H1 (cell line): ENCODE results near the gene FOXG1. TPM values are rescaled to one million over a fixed set of nuclear protein-coding genes. Genes with fewer than 3 reads are reported as not detected.

Source experiments
- CTCF ChIA-PET: fragments of 300-600 bp; sonication (Branson Sonifier 250); formaldehyde crosslinking; loops from one replicate; lab custom pipeline; 2021; ENCODE audit not compliant: partially characterized antibody; lab: Charles Lee
- POLR2A ChIA-PET: fragments of 300-600 bp; sonication (Branson Sonifier 250); formaldehyde crosslinking; loops from one replicate; lab custom pipeline; 2021; ENCODE audit warnings: inconsistent platforms; ENCODE audit not compliant: partially characterized antibody; lab: Charles Lee
- DNase-seq, 2 experiments: peaks; one replicate each; pipeline versions ENCODE4 v3.0.0 to v3.0.0-alpha.2; 2010 to 2022; ENCODE audit warnings: low spot score in 2 of 2, low read depth in 1 of 2, mixed read lengths in 1 of 2
- FAIRE-seq: peaks from 2 replicates; lab custom pipeline; 2011; peaks lifted over from hg19 to GRCh38; lab: Jason Lieb, UNC
- H2AFZ ChIP-seq: 2 replicates; pipeline ENCODE4 v1.8.1; 2012; ENCODE audit warnings: low read length, inconsistent platforms
- H2AK5ac ChIP-seq: 2 replicates; pipeline ENCODE4 v1.6.1; 2013; ENCODE audit warnings: low read depth, low read length
- H2BK120ac ChIP-seq: replicated peaks from 2 replicates; pipeline ENCODE3; 2013; ENCODE audit warnings: low read depth, low read length, inconsistent platforms
- H2BK12ac ChIP-seq: 2 replicates; pipeline ENCODE4 v1.6.1; 2013; ENCODE audit warnings: low read depth, low read length
- H2BK15ac ChIP-seq: 2 replicates; pipeline ENCODE4 v1.6.1; 2013; ENCODE audit warnings: low read length
- H2BK20ac ChIP-seq: 2 replicates; pipeline ENCODE4 v1.6.1; 2013; ENCODE audit warnings: low read length
- H2BK5ac ChIP-seq: 2 replicates; pipeline ENCODE4 v1.6.1; 2013; ENCODE audit warnings: low read depth, low read length
- H3K14ac ChIP-seq: 2 replicates; pipeline ENCODE4 v1.6.1; 2013; ENCODE audit warnings: inconsistent platforms; ENCODE audit not compliant: insufficient read length
- H3K18ac ChIP-seq: 2 replicates; pipeline ENCODE4 v1.6.1; 2013; ENCODE audit warnings: low read length; ENCODE audit errors: extremely low read depth
- H3K23ac ChIP-seq: 2 replicates; pipeline ENCODE4 v1.6.1; 2013; ENCODE audit warnings: inconsistent platforms; ENCODE audit not compliant: insufficient read length
- H3K23me2 ChIP-seq: 2 replicates; pipeline ENCODE4 v1.6.1; 2013; ENCODE audit warnings: low read depth, low read length
- H3K27ac ChIP-seq: 2 replicates; pipeline ENCODE4 v1.6.1; 2011; ENCODE audit warnings: low read depth, low read length, inconsistent platforms
- H3K27me3 ChIP-seq, 4 experiments: replicated peaks in 1 of 4; 1 replicate in 1 of 4; 2 replicates in 3 of 4; pipeline versions ENCODE4 v1.6.1 to v1.8.1; 2011 to 2013; ENCODE audit warnings: low read length in 3 of 4, mild to moderate bottlenecking in 3 of 4, inconsistent platforms in 2 of 4, mixed read lengths in 2 of 4, moderate library complexity in 1 of 4; ENCODE audit not compliant: control insufficient read depth in 3 of 4, insufficient read depth in 3 of 4; ENCODE audit errors: extremely low read depth in 1 of 4
- H3K36me3 ChIP-seq, 4 experiments: 2 replicates each; pipeline versions ENCODE4 v1.6.1 to v1.8.1; 2011 to 2013; ENCODE audit warnings: mild to moderate bottlenecking in 4 of 4, low read length in 3 of 4, moderate library complexity in 2 of 4, control low read depth in 1 of 4, inconsistent platforms in 1 of 4; ENCODE audit not compliant: insufficient read depth in 4 of 4, control insufficient read depth in 2 of 4
- H3K4ac ChIP-seq: replicated peaks from 2 replicates; pipeline ENCODE3; 2013; ENCODE audit warnings: low read length, low read depth, mixed read lengths, inconsistent platforms; ENCODE audit not compliant: insufficient read length
- H3K4me1 ChIP-seq, 4 experiments: replicated peaks in 1 of 4; 1 replicate in 1 of 4; 2 replicates in 3 of 4; pipeline versions ENCODE4 v1.6.1 to v1.8.1; 2011 to 2013; ENCODE audit warnings: low read length in 3 of 4, inconsistent platforms in 2 of 4, mixed read lengths in 1 of 4; ENCODE audit not compliant: insufficient read depth in 4 of 4, control insufficient read depth in 3 of 4
- H3K4me2 ChIP-seq, 2 experiments: 2 replicates each; pipeline versions ENCODE4 v1.6.1 to v1.8.1; 2011 to 2013; ENCODE audit warnings: low read depth in 2 of 2, low read length in 2 of 2, control low read depth in 1 of 2, inconsistent platforms in 1 of 2, mild to moderate bottlenecking in 1 of 2; ENCODE audit not compliant: insufficient read depth in 1 of 2
- H3K4me3 ChIP-seq, 4 experiments: fragments of 200-600, 300-600 bp in 1 of 4; sonication (generic), shearing (Covaris generic), sonication (Bioruptor Twin) in 1 of 4; 2 replicates each; pipeline versions ENCODE4 v1.5.1 to v1.8.1; 2011 to 2016; ENCODE audit warnings: low read length in 4 of 4, low read depth in 3 of 4, control low read depth in 2 of 4, inconsistent platforms in 2 of 4, mild to moderate bottlenecking in 2 of 4, mixed read lengths in 1 of 4, moderate library complexity in 1 of 4; ENCODE audit not compliant: insufficient read depth in 2 of 4; ENCODE audit errors: extremely low read depth in 1 of 4
- H3K56ac ChIP-seq: replicated peaks from 2 replicates; pipeline ENCODE3; 2013; ENCODE audit warnings: low read depth, mild to moderate bottlenecking, mixed read lengths, low read length, inconsistent platforms; ENCODE audit not compliant: insufficient read length
- H3K79me1 ChIP-seq: 2 replicates; pipeline ENCODE4 v1.6.1; 2013; ENCODE audit warnings: low read depth, low read length, control low read depth
- H3K79me2 ChIP-seq, 2 experiments: 2 replicates each; pipeline versions ENCODE4 v1.6.1 to v1.8.1; 2012 to 2013; ENCODE audit warnings: low read length in 2 of 2, mild to moderate bottlenecking in 2 of 2, inconsistent platforms in 1 of 2; ENCODE audit not compliant: insufficient read depth in 2 of 2, control insufficient read depth in 1 of 2
- H3K9ac ChIP-seq, 4 experiments: replicated peaks in 1 of 4; 1 replicate in 1 of 4; 2 replicates in 3 of 4; pipeline versions ENCODE4 v1.6.1 to v1.8.1; 2011 to 2013; ENCODE audit warnings: low read depth in 3 of 4, low read length in 3 of 4, control low read depth in 2 of 4, mild to moderate bottlenecking in 2 of 4, moderate library complexity in 2 of 4, inconsistent platforms in 1 of 4; ENCODE audit errors: extremely low read depth in 1 of 4
- H3K9me3 ChIP-seq, 2 experiments: 2 replicates each; pipeline versions ENCODE4 v1.6.1 to v1.8.1; 2012 to 2013; ENCODE audit warnings: mild to moderate bottlenecking in 2 of 2, moderate library complexity in 2 of 2, control low read depth in 1 of 2, inconsistent platforms in 1 of 2, low read depth in 1 of 2, low read length in 1 of 2, mixed read lengths in 1 of 2; ENCODE audit not compliant: insufficient read depth in 2 of 2
- H4K20me1 ChIP-seq, 2 experiments: replicated peaks in 1 of 2; 2 replicates each; pipeline versions ENCODE3 to v1.8.1; 2011 to 2013; ENCODE audit warnings: inconsistent platforms in 2 of 2, low read length in 2 of 2, mild to moderate bottlenecking in 1 of 2; ENCODE audit not compliant: insufficient read depth in 2 of 2, control insufficient read depth in 1 of 2
- H4K5ac ChIP-seq: 2 replicates; pipeline ENCODE4 v1.6.1; 2013; ENCODE audit warnings: low read length, low read depth, mixed read lengths, inconsistent platforms; ENCODE audit not compliant: insufficient read length
- H4K8ac ChIP-seq: 2 replicates; pipeline ENCODE4 v1.8.0; 2013; ENCODE audit warnings: mild to moderate bottlenecking, moderate library complexity, low read length, inconsistent platforms; ENCODE audit not compliant: insufficient read depth; ENCODE audit errors: extremely low read depth
- H4K91ac ChIP-seq: replicated peaks from 2 replicates; pipeline ENCODE3; 2013; ENCODE audit warnings: low read length, mixed read lengths, inconsistent platforms; ENCODE audit not compliant: insufficient read length
- BACH1 ChIP-seq: IDR thresholded peaks from 2 replicates; pipeline ENCODE4 v1.6.1; 2012; ENCODE audit warnings: low read length, improper control_type of control experiment
- EP300 ChIP-seq, 2 experiments: IDR thresholded peaks; 1 replicate in 1 of 2; 2 replicates in 1 of 2; pipeline ENCODE4 v1.6.1; 2011 to 2012; ENCODE audit warnings: low read depth in 2 of 2, low read length in 2 of 2, mild to moderate bottlenecking in 2 of 2, borderline replicate concordance in 1 of 2, inconsistent platforms in 1 of 2, moderate library complexity in 1 of 2
- WGBS, 2 experiments: shearing (Covaris generic) in 1 of 2; methylation state at CpG; one replicate each; pipeline versions ENCODE4 v1.1.6 to v1.1.7; 2013 to 2015; ENCODE audit warnings: low lambda C conversion rate in 2 of 2, mixed read lengths in 2 of 2, inconsistent platforms in 1 of 2, low coverage in 1 of 2, missing lambda C conversion rate in 1 of 2; ENCODE audit not compliant: insufficient replicate concordance in 2 of 2, insufficient coverage in 1 of 2, insufficient read length in 1 of 2; ENCODE audit errors: extremely low coverage in 1 of 2, missing lambda C conversion rate in 1 of 2; 5-methylcytosine and 5-hydroxymethylcytosine counted together
- polyA plus RNA-seq, 7 experiments: library from polyadenylated mRNA; depleted of rRNA in 3 of 7; stranded (reverse) in 5 of 7; unstranded in 2 of 7; fragments of >200 nt in 5 of 7; fragments of 200-250 nt in 2 of 7; gene quantifications; 1 replicate in 5 of 7; 2 replicates in 1 of 7; 4 replicates in 1 of 7; pipeline versions ENCODE4 v1.2.1 to v1.2.3, GENCODE V29; 2011 to 2013; ENCODE audit warnings: missing spikeins in 2 of 7, mixed read lengths in 2 of 7
- total RNA-seq: library from RNA; stranded (reverse); fragmentation: NEBNext Ultra II Directional; extraction: Animal tissue kit (Norgen Biotek cat#: 25700); gene quantifications from 2 replicates; pipeline ENCODE4 v1.2.1, GENCODE V29; 2021

Gene FOXG1
- total and polyA plus RNA-seq, 2 of the 8 experiments (the other 6 are each of a cell fraction or from before 2014, with no cell fraction given): 0.03 to 0.24 TPM

DNA sequence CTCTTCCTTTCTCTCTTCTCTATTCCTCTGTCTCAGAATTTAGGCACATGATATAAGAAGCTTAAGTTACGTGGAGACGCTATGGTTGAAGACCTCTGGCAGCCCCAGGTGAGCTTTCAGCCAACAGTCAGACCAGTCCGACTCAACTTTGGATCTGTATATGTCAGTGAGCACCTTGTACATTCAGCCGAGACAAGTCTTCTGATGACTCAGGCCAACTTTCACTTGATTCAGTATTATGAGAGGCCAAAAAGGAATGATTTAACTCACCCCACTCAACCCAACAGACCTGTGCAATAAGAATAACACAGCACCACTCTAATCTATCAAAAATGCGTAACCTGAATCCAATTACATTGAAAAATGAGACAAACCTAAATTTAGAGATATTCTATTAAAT is 47.5 kb upstream of the FOXG1 start:
- H2BK120ac ChIP-seq: no peak overlapping the region
- H3K27ac ChIP-seq: no peak overlapping the region
- H3K79me1 ChIP-seq: no peaks in the 10 kb centered on the region
- H2AK5ac ChIP-seq: no peak overlapping the region
- no peak overlapping the region for H3K14ac ChIP-seq
- H2BK15ac ChIP-seq: no peak overlapping the region
- H3K9ac ChIP-seq: no peak overlapping the region
- no peak overlapping the region for H3K4me2 ChIP-seq
- no peaks in the 10 kb centered on the region for H3K23me2 ChIP-seq
- TF ChIP-seq EP300 (IDR thresholded peaks at IDR 0.05; ENCODE audit: borderline replicate concordance in 1 of 2, low read depth in 2 of 2, low read length in 2 of 2) (no peak), BACH1 (no peak)
- CTCF ChIA-PET: no interaction called here
- H4K5ac ChIP-seq: no peak overlapping the region
- POLR2A ChIA-PET: no interaction called here
- H2BK5ac ChIP-seq: no peak overlapping the region
- DNase-seq (no peak), FAIRE-seq (no peak)
- no peaks in the 10 kb centered on the region for H3K27me3 ChIP-seq
- no peak overlapping the region for H3K18ac ChIP-seq
- H2BK20ac ChIP-seq: no peak overlapping the region
- no peak overlapping the region for H4K91ac ChIP-seq
- H3K4ac ChIP-seq: no peak overlapping the region
- H4K20me1 ChIP-seq: no peaks in the 10 kb centered on the region
- no peak overlapping the region for H2AFZ ChIP-seq
- no peak overlapping the region for H4K8ac ChIP-seq
- no peaks in the 10 kb centered on the region for H3K9me3 ChIP-seq
- H3K56ac ChIP-seq: no peak overlapping the region
- WGBS, 2 experiments: 93% methylated on average over 5 of the region's 5 CpGs; no CpG with 5 or more reads in 1 of the 2 experiments
- H3K79me2 ChIP-seq: no peaks in the 10 kb centered on the region
- H3K4me3 ChIP-seq: no peak overlapping the region
- H2BK12ac ChIP-seq: no peak overlapping the region
- H3K36me3 ChIP-seq: no peaks in the 10 kb centered on the region
- H3K23ac ChIP-seq: no peak overlapping the region
- no peaks in the 10 kb centered on the region for H3K4me1 ChIP-seq
